Measurements from ENCODE around the gene MLLT3.

- no peak for TF ChIP-seq POLR2AphosphoS5 (IDR thresholded peaks at IDR 0.05)
- TF ChIP-seq POLR2A (IDR thresholded peaks at IDR 0.05) = no peak
Measured at GRCh38 chr9:20606652-20607051, 15.6 kb downstream of the MLLT3 start.
